ENCODE measurements around the gene ACOX1. TPM values are rescaled to one million over a fixed set of nuclear protein-coding genes. Genes with fewer than 3 reads are reported as not detected.
A peak's percentile ranks its signal among the peaks of the same experiment; 100 is the strongest.

The ACOX1 gene
- 10 to 100 TPM; 27.7 to 33.1 TPM for total RNA-seq

DNA sequence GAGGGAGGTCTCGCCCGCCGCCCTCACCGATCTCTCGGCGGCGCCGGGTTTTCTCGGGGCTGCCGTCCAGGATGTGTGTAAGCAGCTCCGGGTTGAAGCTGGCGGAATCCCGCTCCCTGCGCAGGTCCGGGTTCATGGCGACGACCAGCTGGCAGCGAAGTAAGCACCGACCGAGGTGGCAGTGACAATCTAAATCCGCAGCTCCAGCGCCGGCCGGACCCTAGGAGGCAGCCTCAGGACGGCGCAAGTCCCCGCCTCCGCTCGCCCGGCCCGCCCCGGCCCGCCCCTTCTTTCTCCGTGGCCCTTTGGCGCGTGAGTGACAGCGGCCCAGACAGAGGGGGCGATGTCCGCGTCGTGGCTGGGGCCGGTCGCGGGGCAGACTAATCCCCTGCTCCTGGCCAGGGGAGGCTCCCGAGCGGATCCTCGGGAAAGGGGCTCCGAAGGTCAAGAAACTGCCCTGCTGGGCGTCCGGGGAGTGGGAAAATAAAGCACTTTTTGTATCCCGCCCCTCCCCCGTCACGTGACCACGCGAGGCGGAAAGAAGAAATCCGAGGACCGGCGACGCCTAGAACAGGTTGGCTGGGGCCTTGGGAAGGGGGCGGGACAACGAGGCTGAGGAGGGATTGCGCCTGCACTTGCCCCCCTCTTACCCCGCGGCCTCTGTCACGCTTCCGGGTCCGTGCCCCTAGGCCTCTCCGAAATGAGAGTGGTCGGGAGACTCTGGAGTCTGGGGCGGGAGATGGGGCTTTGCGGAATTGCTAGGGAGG lies at the start of gene ACOX1, which contains the start of gene TEN1:
TSS of gene ACOX1 (minus strand) at position 229 of the 767 bp plus-strand sequence. CDS start at position 136, 93 bp downstream.
TSS of gene TEN1 (plus strand) at position 303 of the 767 bp plus-strand sequence. CDS start 6,953 bp downstream, outside the sequence.
- intact Hi-C loops (cut with DNase I, micrococcal nuclease) = loop anchor here (1.0 to 5.0 kb wide), 17 partner anchors 26 to 758 kb away; partner anchors contain the start of genes FBF1 (in 2 of the 2), EXOC7 (in 1 of the 2), MFSD11 (in 1 of the 2) and RECQL5 (in 1 of the 2)
- Mint-ChIP-seq H3K27me3 (no peaks in the 10 kb centered on the region), H3K36me3 (ENCODE audit: low read depth) (peaks cover 9% of the 10 kb centered on the region), H3K9me3 (ENCODE audit: low read depth) (no peaks in the 10 kb centered on the region), H3K4me1 (peaks cover 30% of the 10 kb centered on the region), H3K4me3 (peak within 1 kb of the TSS; percentile 89), H3K27ac (peak within 1 kb of the TSS; percentile 94)
- peak; percentile 98 for DNase-seq
- ATAC-seq = peak; percentile 96
- POLR2A ChIA-PET = interaction anchor here (0.6 to 1.1 kb wide), 2 partner anchors 101 to 187 kb away, joined by 3 read pairs; partner anchors contain the start of gene TRIM47
- CTCF ChIA-PET = interaction anchor here (0.7 to 1.0 kb wide), 2 partner anchors 18 to 21 kb away, joined by 3 to 4 read pairs; partner anchors contain the start of gene CDK3

DNA sequence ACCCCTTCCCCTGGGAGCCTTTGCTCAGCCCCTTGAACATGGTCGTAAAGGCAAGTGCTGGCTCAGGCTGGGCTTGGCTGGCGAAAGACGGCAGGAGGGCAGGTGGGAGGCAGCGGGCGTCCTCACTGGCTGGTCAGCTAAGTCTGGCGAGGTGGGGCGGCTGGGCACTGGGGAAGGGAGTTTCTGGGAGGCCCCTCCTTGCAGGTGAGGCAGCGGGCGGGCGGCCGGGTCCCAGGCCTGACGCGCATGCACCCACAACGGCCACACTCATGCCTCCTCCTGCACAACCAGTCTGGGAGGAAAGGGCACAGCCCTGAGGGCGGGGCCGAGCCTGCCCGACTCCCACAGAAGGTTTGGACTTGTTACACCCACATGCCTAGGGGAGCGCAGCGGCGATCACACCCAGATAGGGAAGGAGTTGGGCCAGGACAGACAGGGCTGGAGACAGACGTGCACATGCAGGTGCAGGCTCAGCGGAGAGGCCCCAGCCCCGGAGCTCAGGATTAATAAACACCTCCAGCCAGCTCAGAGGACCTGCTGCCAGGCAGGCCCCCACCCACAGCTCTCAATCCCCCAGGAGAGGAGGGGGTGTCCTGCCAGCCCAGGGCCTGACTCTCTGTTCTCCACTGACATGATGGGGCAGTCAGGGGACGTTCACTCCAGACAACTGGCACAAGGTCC lies 48.3 kb upstream of the ACOX1 start, which contains the start of gene EVPL:
TSS of gene EVPL (minus strand) at position 148 of the 681 bp plus-strand sequence. CDS start at position 40, 108 bp downstream.
- intact Hi-C loops (cut with DNase I, micrococcal nuclease) = no loop called here
- Mint-ChIP-seq H3K4me3 (no peak within 1 kb of the TSS), H3K4me1 (peaks cover 12% of the 10 kb centered on the region), H3K27ac (no peak within 1 kb of the TSS), H3K36me3 (ENCODE audit: low read depth) (no peaks in the 10 kb centered on the region), H3K9me3 (ENCODE audit: low read depth) (no peaks in the 10 kb centered on the region), H3K27me3 (no peaks in the 10 kb centered on the region)
- DNase-seq = no peak
- ATAC-seq = no peak
- ChIA-PET POLR2A (no interaction called here), CTCF (interaction anchor here (0.6 to 0.7 kb wide), 2 partner anchors 16 to 154 kb away, joined by 3 read pairs; no protein-coding TSS in a partner anchor)

DNA sequence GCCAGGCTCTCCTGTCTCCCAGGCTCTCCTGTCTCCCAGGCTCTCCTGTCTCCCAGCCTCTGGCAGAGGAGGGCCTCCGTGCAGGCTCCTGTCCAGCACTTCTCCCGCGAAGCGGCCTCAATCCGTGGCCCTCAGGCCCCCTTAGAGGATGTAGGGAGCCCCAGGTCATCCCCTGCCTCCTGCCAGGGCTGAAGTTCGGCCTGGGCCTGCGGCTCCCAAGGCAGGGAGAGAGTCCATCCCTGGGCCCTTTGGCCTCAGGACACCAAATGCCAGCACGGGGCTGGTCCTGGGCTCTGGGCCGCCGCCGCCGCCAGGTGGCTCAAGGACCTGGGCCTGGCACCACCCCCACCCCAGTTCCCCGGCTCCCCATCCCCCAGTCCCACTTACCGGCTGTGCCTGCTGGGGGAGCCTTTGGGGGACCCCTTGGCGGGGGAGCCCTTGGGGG lies 47.8 kb upstream of the ACOX1 start:
- Mint-ChIP-seq H3K4me3 (no peak overlapping the region), H3K36me3 (ENCODE audit: low read depth) (no peaks in the 10 kb centered on the region), H3K27me3 (no peaks in the 10 kb centered on the region), H3K27ac (no peak overlapping the region), H3K4me1 (peaks cover 12% of the 10 kb centered on the region), H3K9me3 (ENCODE audit: low read depth) (no peaks in the 10 kb centered on the region)
- intact Hi-C loops (cut with DNase I, micrococcal nuclease) = no loop called here
- ChIA-PET POLR2A (no interaction called here), CTCF (no interaction called here)
- ATAC-seq (no peak), DNase-seq (no peak)

DNA sequence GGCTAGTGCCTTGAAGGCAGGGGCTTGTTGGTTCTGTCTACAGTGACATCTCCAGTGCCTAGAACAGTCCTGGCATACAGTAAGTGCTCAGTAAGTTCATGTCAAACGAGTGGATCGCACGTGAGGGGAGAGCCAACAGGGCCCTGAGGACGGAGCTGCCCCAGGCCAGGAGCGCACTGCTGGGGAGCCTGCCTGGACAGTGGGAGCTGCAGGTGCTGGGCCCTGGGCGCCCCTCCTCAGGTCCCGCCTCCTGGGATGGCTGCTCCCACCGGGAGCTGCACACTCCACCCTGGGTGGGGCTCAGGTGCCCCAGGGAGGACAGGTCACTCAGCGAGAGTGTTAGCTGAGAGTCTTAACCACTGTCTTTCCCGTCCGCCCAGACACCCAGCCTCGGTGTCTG lies 46.3 kb upstream of the ACOX1 start:
- Mint-ChIP-seq H3K27me3 (no peaks in the 10 kb centered on the region), H3K27ac (no peak overlapping the region), H3K4me3 (no peak overlapping the region), H3K9me3 (ENCODE audit: low read depth) (no peaks in the 10 kb centered on the region), H3K36me3 (ENCODE audit: low read depth) (no peaks in the 10 kb centered on the region), H3K4me1 (peaks cover 12% of the 10 kb centered on the region)
- DNase-seq (no peak), ATAC-seq (no peak)
- ChIA-PET POLR2A (no interaction called here), CTCF (no interaction called here)
- intact Hi-C loops (cut with DNase I, micrococcal nuclease) = no loop called here

DNA sequence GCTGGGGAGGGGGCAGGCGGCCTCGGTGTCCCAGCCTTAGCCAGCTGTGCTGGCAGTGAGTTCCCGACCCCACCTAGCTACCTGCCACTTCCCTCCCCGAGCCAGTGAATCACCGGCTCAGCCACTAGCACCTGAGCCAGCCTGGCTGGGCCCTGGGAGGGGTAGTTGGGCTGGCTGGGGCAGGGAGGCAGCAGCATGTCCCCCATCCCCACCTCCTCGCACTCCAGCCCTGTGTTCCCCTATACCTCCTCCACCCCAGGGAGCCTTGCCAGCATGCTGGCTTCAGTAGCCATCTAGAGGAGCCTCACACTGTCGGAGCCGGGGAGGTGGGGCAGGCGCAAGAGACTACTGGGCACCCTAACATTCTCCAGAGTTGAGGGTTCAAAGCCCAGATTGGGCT lies 45.4 kb upstream of the ACOX1 start:
- H3K4me3 Mint-ChIP-seq = no peak overlapping the region
- DNase-seq (no peak), ATAC-seq (no peak)
- ChIA-PET CTCF (no interaction called here), POLR2A (no interaction called here)
- H3K9me3 Mint-ChIP-seq (ENCODE audit: low read depth) = no peaks in the 10 kb centered on the region
- H3K36me3 Mint-ChIP-seq (ENCODE audit: low read depth) = no peaks in the 10 kb centered on the region
- H3K27me3 Mint-ChIP-seq = no peaks in the 10 kb centered on the region
- no peak overlapping the region for H3K27ac Mint-ChIP-seq
- intact Hi-C loops (cut with DNase I, micrococcal nuclease) = no loop called here
- peaks cover 5% of the 10 kb centered on the region for H3K4me1 Mint-ChIP-seq

DNA sequence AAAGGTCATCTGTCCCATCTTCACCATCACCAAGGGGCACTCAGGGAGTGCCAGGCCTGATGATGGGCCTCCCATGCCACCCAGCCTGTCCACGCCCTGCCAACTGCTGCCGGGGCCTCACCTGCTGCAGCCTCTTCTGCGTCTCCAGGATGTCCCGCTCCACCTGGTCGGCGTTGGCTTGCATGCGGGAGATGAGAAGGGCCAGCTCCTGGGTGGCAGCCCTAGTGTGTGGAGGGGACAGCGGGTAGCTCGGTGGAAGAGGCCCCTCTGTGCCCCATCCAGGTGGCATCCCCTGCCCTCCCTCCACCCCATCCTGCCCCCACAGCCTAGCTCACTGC lies 44.9 kb upstream of the ACOX1 start:
- ATAC-seq (no peak), DNase-seq (no peak)
- Mint-ChIP-seq H3K27ac (no peak overlapping the region), H3K4me1 (no peaks in the 10 kb centered on the region), H3K4me3 (no peak overlapping the region), H3K9me3 (ENCODE audit: low read depth) (no peaks in the 10 kb centered on the region), H3K27me3 (no peaks in the 10 kb centered on the region), H3K36me3 (ENCODE audit: low read depth) (no peaks in the 10 kb centered on the region)
- CTCF ChIA-PET = interaction anchor here (0.6 kb wide), 2 partner anchors 96 to 266 kb away, joined by 3 read pairs; no protein-coding TSS in a partner anchor
- POLR2A ChIA-PET = no interaction called here
- intact Hi-C loops (cut with DNase I, micrococcal nuclease) = no loop called here

DNA sequence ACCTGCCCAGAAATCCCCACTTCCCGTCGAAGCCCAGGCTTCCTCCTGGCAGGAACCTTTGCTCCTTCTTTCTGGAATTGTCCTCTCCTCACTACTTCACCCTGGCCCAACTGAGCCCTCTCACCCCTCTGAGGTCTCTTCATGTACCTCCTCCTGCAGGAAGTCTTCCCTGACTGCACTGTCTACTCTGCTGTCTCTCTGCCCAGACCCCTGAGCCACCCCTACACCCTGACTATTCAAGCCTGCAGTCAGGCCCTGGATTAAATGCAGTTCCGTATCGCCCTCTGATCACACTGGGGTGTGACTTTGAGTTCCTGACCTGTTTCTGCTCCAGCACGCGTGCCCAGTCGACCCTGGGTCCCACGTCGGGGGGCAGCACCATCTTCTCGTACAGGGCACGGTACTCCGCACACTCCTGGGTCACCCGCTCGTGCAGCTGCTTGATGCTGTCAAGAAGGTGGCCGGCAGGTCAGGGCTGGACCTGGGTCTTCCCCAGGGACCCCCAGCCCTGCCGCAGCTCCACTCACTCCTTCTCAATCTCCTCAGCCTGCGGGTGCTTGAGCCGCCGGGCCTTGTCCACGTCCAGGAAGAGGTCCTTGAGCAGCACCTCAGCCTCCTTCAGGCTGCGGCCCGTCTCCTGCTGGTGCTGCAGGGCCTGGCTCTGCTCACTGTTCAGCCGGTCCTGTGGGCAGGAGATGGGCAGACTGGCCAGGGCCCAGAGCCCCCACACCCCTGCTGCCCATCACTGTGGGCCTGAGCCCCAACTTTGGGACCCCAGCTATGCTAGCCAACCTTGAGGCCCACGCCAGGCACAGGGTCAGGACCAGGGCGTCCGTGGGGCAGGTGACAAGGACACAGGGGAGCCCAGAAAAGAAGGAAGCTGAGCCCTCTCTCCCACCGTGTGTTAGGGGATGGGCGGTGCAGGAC lies 44.3 kb upstream of the ACOX1 start:
- ChIA-PET CTCF (interaction anchor here (0.6 to 1.5 kb wide), 3 partner anchors 9 to 266 kb away, joined by 3 to 5 read pairs (median 3); no protein-coding TSS in a partner anchor), POLR2A (no interaction called here)
- no peak for DNase-seq
- ATAC-seq = no peak
- Mint-ChIP-seq H3K4me1 (no peaks in the 10 kb centered on the region), H3K27me3 (no peaks in the 10 kb centered on the region), H3K9me3 (ENCODE audit: low read depth) (no peaks in the 10 kb centered on the region), H3K4me3 (no peak overlapping the region), H3K27ac (no peak overlapping the region), H3K36me3 (ENCODE audit: low read depth) (no peaks in the 10 kb centered on the region)
- intact Hi-C loops (cut with DNase I, micrococcal nuclease) = no loop called here

DNA sequence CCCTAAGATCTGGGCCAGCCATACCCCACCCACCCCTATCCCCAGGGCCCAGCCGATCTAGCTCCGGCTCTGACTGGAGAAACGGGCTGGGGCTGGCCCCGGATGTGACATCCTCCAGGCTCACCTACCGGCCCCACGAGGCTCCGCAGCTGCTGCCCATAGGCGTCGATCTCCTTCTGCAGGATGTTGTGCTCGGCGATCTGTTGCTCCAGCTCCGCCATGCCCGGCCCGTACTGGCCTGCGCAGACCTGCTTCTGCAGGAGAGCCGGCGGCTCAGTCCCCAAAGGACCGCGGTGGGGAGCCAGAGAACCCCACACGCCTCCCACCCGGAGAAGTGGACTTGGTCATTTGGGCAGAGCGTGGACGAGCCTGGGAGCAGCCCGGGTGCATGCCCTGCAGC lies 43.3 kb upstream of the ACOX1 start:
- DNase-seq (no peak), ATAC-seq (no peak)
- intact Hi-C loops (cut with DNase I, micrococcal nuclease) = no loop called here
- Mint-ChIP-seq H3K4me1 (no peaks in the 10 kb centered on the region), H3K36me3 (ENCODE audit: low read depth) (no peaks in the 10 kb centered on the region), H3K4me3 (no peak overlapping the region), H3K27me3 (no peaks in the 10 kb centered on the region), H3K9me3 (ENCODE audit: low read depth) (no peaks in the 10 kb centered on the region), H3K27ac (no peak overlapping the region)
- ChIA-PET CTCF (interaction anchor here (1.5 kb wide), 1 partner anchor 8 kb away, joined by 5 read pairs; no protein-coding TSS in a partner anchor), POLR2A (no interaction called here)

DNA sequence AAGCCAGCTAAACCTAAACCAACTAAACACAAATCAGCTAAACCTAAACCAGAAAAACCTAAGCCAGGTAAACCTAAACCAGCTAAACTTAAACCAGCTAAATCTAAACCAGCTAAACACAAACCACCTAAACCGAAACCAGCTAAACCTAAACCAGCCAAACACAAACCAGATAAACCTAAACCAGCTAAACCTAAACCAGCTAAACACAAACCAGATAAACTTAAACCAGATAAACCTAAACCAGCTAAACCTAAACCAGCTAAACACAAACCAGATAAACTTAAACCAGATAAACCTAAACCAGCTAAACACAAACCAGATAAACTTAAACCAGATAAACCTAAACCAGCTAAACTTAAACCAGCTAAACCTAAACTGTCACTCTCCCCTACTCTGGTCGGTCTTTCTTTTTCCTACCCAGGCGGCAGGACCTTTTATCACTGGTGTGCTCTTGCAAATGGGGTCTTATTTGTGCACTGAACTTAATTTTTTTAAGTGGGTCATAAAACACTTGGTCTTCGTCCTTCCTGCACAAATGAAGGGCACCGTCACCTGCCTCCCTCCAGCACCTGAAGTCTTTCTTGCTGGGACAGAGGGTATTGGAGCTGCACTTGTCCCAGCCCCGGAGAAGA lies 41.0 kb upstream of the ACOX1 start:
- CTCF ChIA-PET = interaction anchor here (0.6 to 2.9 kb wide), 15 partner anchors 9 to 929 kb away, joined by 3 to 12 read pairs (median 4); partner anchors contain the start of gene CDK3

DNA sequence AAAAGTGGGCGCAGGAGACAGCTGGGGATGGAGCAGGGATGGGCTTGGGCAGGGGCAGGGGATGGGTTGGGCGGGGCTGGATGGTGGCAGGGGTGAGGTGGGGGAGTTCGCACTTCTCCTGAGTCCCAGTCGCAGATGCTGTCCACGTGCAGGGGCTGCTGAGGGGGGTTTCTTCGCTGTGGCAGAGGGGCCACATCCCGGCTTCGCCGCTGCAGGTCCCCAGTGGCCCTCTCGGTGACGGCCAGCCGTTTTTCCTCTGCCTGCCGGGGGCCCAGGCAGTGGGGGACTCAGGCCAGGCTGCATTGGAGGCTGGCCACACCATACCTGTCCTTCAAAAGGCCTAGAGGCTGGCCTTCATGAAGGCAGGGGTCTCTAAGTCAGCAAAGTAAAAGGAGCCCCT lies 39.8 kb upstream of the ACOX1 start:
- no peaks in the 10 kb centered on the region for H3K27me3 Mint-ChIP-seq
- ChIA-PET POLR2A (interaction anchor here (1.2 to 1.7 kb wide), 2 partner anchors 22 to 78 kb away, joined by 4 read pairs; partner anchors contain the start of gene FBF1), CTCF (interaction anchor here (1.3 to 2.9 kb wide), 5 partner anchors 8 to 281 kb away, joined by 3 to 12 read pairs (median 6); partner anchors contain the start of gene CDK3)
- intact Hi-C loops (cut with DNase I, micrococcal nuclease) = no loop called here
- no peak overlapping the region for H3K4me3 Mint-ChIP-seq
- H3K9me3 Mint-ChIP-seq (ENCODE audit: low read depth) = no peaks in the 10 kb centered on the region
- H3K4me1 Mint-ChIP-seq = peaks cover 3% of the 10 kb centered on the region
- ATAC-seq = no peak
- no peaks in the 10 kb centered on the region for H3K36me3 Mint-ChIP-seq (ENCODE audit: low read depth)
- no peak overlapping the region for H3K27ac Mint-ChIP-seq
- no peak for DNase-seq

More for the DNA sequence above, 41.0 kb upstream of the ACOX1 start:
- Mint-ChIP-seq H3K36me3 (ENCODE audit: low read depth) (no peaks in the 10 kb centered on the region), H3K9me3 (ENCODE audit: low read depth) (no peaks in the 10 kb centered on the region), H3K27ac (no peak overlapping the region), H3K4me1 (no peaks in the 10 kb centered on the region), H3K4me3 (no peak overlapping the region), H3K27me3 (no peaks in the 10 kb centered on the region)
- ATAC-seq (no peak), DNase-seq (no peak)
- intact Hi-C loops (cut with DNase I, micrococcal nuclease) = no loop called here
- POLR2A ChIA-PET = interaction anchor here (1.2 to 1.7 kb wide), 2 partner anchors 21 to 79 kb away, joined by 4 read pairs; partner anchors contain the start of gene FBF1

Data from activated CD4-positive, alpha-beta T cell treated with anti-CD3 and anti-CD28 coated beads for 36 hours (primary cell).